22Rv1 (cell line): ENCODE measurements around the gene MYO10.

Experiments
- ZFX ChIP-seq: fragments of 450-650 bp; IDR thresholded peaks from 2 replicates; pipeline ENCODE4 v1.6.1; 2017; ENCODE audit warnings: antibody characterized with exemption, borderline replicate concordance
- TF ChIP-seq, protein P1 (sequence below): fragments of 450-650 bp; IDR thresholded peaks from 2 replicates; pipeline ENCODE4 v1.5.1; 2017; ENCODE audit warnings: mild to moderate bottlenecking

GRCh38 chr5:16896767-16897166, 39.3 kb downstream of the MYO10 start:
- TF ChIP-seq, protein P1, sequence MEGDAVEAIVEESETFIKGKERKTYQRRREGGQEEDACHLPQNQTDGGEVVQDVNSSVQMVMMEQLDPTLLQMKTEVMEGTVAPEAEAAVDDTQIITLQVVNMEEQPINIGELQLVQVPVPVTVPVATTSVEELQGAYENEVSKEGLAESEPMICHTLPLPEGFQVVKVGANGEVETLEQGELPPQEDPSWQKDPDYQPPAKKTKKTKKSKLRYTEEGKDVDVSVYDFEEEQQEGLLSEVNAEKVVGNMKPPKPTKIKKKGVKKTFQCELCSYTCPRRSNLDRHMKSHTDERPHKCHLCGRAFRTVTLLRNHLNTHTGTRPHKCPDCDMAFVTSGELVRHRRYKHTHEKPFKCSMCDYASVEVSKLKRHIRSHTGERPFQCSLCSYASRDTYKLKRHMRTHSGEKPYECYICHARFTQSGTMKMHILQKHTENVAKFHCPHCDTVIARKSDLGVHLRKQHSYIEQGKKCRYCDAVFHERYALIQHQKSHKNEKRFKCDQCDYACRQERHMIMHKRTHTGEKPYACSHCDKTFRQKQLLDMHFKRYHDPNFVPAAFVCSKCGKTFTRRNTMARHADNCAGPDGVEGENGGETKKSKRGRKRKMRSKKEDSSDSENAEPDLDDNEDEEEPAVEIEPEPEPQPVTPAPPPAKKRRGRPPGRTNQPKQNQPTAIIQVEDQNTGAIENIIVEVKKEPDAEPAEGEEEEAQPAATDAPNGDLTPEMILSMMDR, result no peak
- TF ChIP-seq ZFX, result no peak
